Esophagus muscularis mucosa (tissue), 4 donors: Measurements from ENCODE around the gene NTN3. TPM values are rescaled to one million over a fixed set of nuclear protein-coding genes. Genes with fewer than 3 reads are reported as not detected.
"Not testable (repeated sequence)": the region's sequence is repeated elsewhere in the genome, so short reads cannot be mapped to it uniquely, and the experiment has no call there.

Source experiments
- DNase-seq: peaks from one replicate; pipeline ENCODE4 v3.0.0-alpha.2; 2017; ENCODE audit errors: extremely low spot score
- H3K27ac ChIP-seq, 4 donors: fragments of 200-600 bp; sonication (generic); replicated peaks in 1 of 4; 1 replicate in 3 of 4; 2 replicates in 1 of 4; pipeline ENCODE4 v1.5.1; 2016 to 2019; ENCODE audit warnings: mild to moderate bottlenecking in 1 of 4
- H3K27me3 ChIP-seq, 4 donors: fragments of 200-600 bp; sonication (generic); one replicate each; pipeline versions ENCODE4 v1.5.1 to v1.6.0; 2016 to 2019
- H3K36me3 ChIP-seq, 4 donors: fragments of 200-600 bp; sonication (generic); one replicate each; pipeline ENCODE4 v1.5.1; 2016 to 2019
- H3K4me1 ChIP-seq, 4 donors: fragments of 200-600 bp; sonication (generic); one replicate each; pipeline ENCODE4 v1.5.1; 2016 to 2019
- H3K4me3 ChIP-seq, 4 donors: fragments of 200-600 bp; sonication (generic); 1 replicate in 2 of 4; 2 replicates in 2 of 4; pipeline ENCODE4 v1.5.1; 2016 to 2019; ENCODE audit warnings: mild to moderate bottlenecking in 4 of 4, moderate library complexity in 1 of 4
- H3K9me3 ChIP-seq, 4 donors: fragments of 200-600 bp; sonication (generic); 1 replicate in 3 of 4; 2 replicates in 1 of 4; pipeline ENCODE4 v1.5.1; 2016 to 2019
- CTCF ChIP-seq, 3 experiments: fragments of 200-600 bp in 2 of 3; fragments of 450-650 bp in 1 of 3; sonication (generic) in 2 of 3; IDR thresholded peaks; one replicate each; pipeline ENCODE4 v1.5.1; 2017 to 2019; ENCODE audit warnings: antibody characterized with exemption in 3 of 3, mild to moderate bottlenecking in 2 of 3, moderate library complexity in 1 of 3
- EP300 ChIP-seq: sonication (generic); formaldehyde crosslinking; IDR thresholded peaks from one replicate; pipeline ENCODE4 v1.6.1; 2017; ENCODE audit warnings: antibody characterized with exemption
- POLR2A ChIP-seq: fragments of 450-650 bp; IDR thresholded peaks from one replicate; pipeline ENCODE4 v1.6.1; 2017; ENCODE audit warnings: antibody characterized with exemption, moderate library complexity, mild to moderate bottlenecking, low read depth
- POLR2AphosphoS5 ChIP-seq, 2 donors: sonication (generic); formaldehyde crosslinking; IDR thresholded peaks; one replicate each; pipeline ENCODE4 v1.6.1; 2017; ENCODE audit warnings: antibody characterized with exemption in 2 of 2
- WGBS: methylation state at CpG from one replicate; pipeline ENCODE4 v1.1.5; 2018; 5-methylcytosine and 5-hydroxymethylcytosine counted together
- intact Hi-C: fragments of 100-400 bp; cut with DNase I; formaldehyde crosslinking; loops from one replicate; pipeline ENCODE4 v1.15.1; 2023
- total RNA-seq, 4 donors: library from RNA; depleted of rRNA; stranded (reverse); fragments of >200 nt; gene quantifications; one replicate each; pipeline versions ENCODE4 v1.1.0 to v1.2.1, GENCODE V29; 2016

Gene NTN3
- total RNA-seq, 4 donors from 2014 or later = 0.19 to 0.42 (median 0.29) TPM; not detected in 1

- no peaks in the 10 kb centered on the region for H3K4me1 ChIP-seq
- intact Hi-C loops = no loop called here
- TF ChIP-seq POLR2AphosphoS5 (IDR thresholded peaks at IDR 0.05) (no peak), EP300 (no peak), POLR2A (no peak), CTCF (IDR thresholded peaks at IDR 0.05) (no peak)
- WGBS = 99% methylated on average over 10 of the region's 11 CpGs
- no peak for DNase-seq
- H3K4me3 ChIP-seq = no peak overlapping the region
- no peak overlapping the region for H3K27ac ChIP-seq
- H3K27me3 ChIP-seq = no peaks in the 10 kb centered on the region
- H3K36me3 ChIP-seq = peaks cover 2 to 43% (median 21%) of the 10 kb centered on the region in 4 donors
- no peaks in the 10 kb centered on the region for H3K9me3 ChIP-seq
Observed at GRCh38 chr16:2439598-2439997, 31.5 kb upstream of the NTN3 start.

GRCh38 chr16:2441143-2441804, 29.8 kb upstream of the NTN3 start:
- H3K27me3 ChIP-seq, intact Hi-C loops, H3K9me3 ChIP-seq, H3K4me1 ChIP-seq, DNase-seq, H3K4me3 ChIP-seq, H3K27ac ChIP-seq: not testable (repeated sequence)
- H3K36me3 ChIP-seq = peaks cover 0 to 54% (median 28%) of the 10 kb centered on the region in 4 donors
- 87% methylated on average over 14 of the region's 15 CpGs for WGBS

- TF ChIP-seq CTCF (IDR thresholded peaks at IDR 0.05) (no peak), EP300 (no peak), POLR2AphosphoS5 (IDR thresholded peaks at IDR 0.05) (no peak), POLR2A (no peak)
- WGBS = 87% methylated on average over 9 of the region's 9 CpGs
Observed at GRCh38 chr16:2443555-2443954, 27.5 kb upstream of the NTN3 start.

GRCh38 chr16:2447920-2448583, 23.0 kb upstream of the NTN3 start:
- Histone ChIP-seq H3K27ac (no peak overlapping the region), H3K27me3 (no peaks in the 10 kb centered on the region), H3K4me1 (no peaks in the 10 kb centered on the region), H3K4me3 (no peak overlapping the region), H3K36me3 (peaks cover 0 to 50% (median 38%) of the 10 kb centered on the region in 4 donors), H3K9me3 (no peaks in the 10 kb centered on the region)
- TF ChIP-seq CTCF (IDR thresholded peaks at IDR 0.05) (no peak), EP300 (no peak), POLR2A (no peak), POLR2AphosphoS5 (IDR thresholded peaks at IDR 0.05) (no peak)
- intact Hi-C loops = no loop called here
- WGBS = 90% methylated on average over 4 of the region's 11 CpGs
- DNase-seq = no peak

More at GRCh38 chr16:2443555-2443954, 27.5 kb upstream of the NTN3 start:
- H3K27ac ChIP-seq = no peak overlapping the region
- intact Hi-C loops = no loop called here
- no peaks in the 10 kb centered on the region for H3K9me3 ChIP-seq
- H3K27me3 ChIP-seq = no peaks in the 10 kb centered on the region
- H3K4me3 ChIP-seq = no peak overlapping the region
- DNase-seq = no peak
- no peaks in the 10 kb centered on the region for H3K4me1 ChIP-seq
- peaks cover 0 to 48% (median 28%) of the 10 kb centered on the region in 4 donors for H3K36me3 ChIP-seq

- no peak overlapping the region for H3K4me3 ChIP-seq
- intact Hi-C loops = no loop called here
- no peaks in the 10 kb centered on the region for H3K27me3 ChIP-seq
- peaks cover 0 to 55% (median 38%) of the 10 kb centered on the region in 4 donors for H3K36me3 ChIP-seq
- no peaks in the 10 kb centered on the region for H3K4me1 ChIP-seq
- WGBS = 98% methylated on average over 9 of the region's 25 CpGs
- no peaks in the 10 kb centered on the region for H3K9me3 ChIP-seq
- H3K27ac ChIP-seq = no peak overlapping the region
- TF ChIP-seq CTCF (IDR thresholded peaks at IDR 0.05) = no peak
- TF ChIP-seq POLR2A = no peak
- TF ChIP-seq POLR2AphosphoS5 (IDR thresholded peaks at IDR 0.05) = no peak
- no peak for TF ChIP-seq EP300
- no peak for DNase-seq
Observed at GRCh38 chr16:2449118-2449517, 22.0 kb upstream of the NTN3 start.
